Measurements from ENCODE around the gene PDCD5. TPM values are rescaled to one million over a fixed set of nuclear protein-coding genes. Genes with fewer than 3 reads are reported as not detected.

Gene PDCD5
- total RNA-seq, 2 donors from 2014 or later: 96.6 to 100 TPM

- H3K27ac Mint-ChIP-seq: no peak overlapping the region
- peaks cover 0 to 9% of the 10 kb centered on the region in 2 donors for H3K36me3 Mint-ChIP-seq (ENCODE audit: insufficient read depth in 2 of 2)
- H3K4me3 Mint-ChIP-seq: no peak overlapping the region
- no peaks in the 10 kb centered on the region for H3K9me3 Mint-ChIP-seq
- ATAC-seq (replicated peaks in 1 of 2) (no peak), DNase-seq (no peak)
- no peaks in the 10 kb centered on the region for H3K27me3 Mint-ChIP-seq (ENCODE audit: low read depth)
- H3K4me1 Mint-ChIP-seq (ENCODE audit: low read depth): no peaks in the 10 kb centered on the region
These were observed 43.4 kb downstream of the PDCD5 start for GRCh38 chr19:32624410-32624809.

- Mint-ChIP-seq H3K36me3 (ENCODE audit: insufficient read depth in 2 of 2) (peaks cover 0 to 7% of the 10 kb centered on the region in 2 donors), H3K9me3 (no peaks in the 10 kb centered on the region)
These were observed 46.0 kb downstream of the PDCD5 start for GRCh38 chr19:32626969-32627368.

GRCh38 chr19:32627714-32628270 lies 46.8 kb downstream of the PDCD5 start:
- Mint-ChIP-seq H3K9me3 (no peaks in the 10 kb centered on the region), H3K4me1 (ENCODE audit: low read depth) (no peaks in the 10 kb centered on the region), H3K27ac (no peak overlapping the region), H3K36me3 (ENCODE audit: insufficient read depth in 2 of 2) (peaks cover 0 to 5% of the 10 kb centered on the region in 2 donors), H3K27me3 (ENCODE audit: low read depth) (no peaks in the 10 kb centered on the region), H3K4me3 (no peak overlapping the region)
- DNase-seq (no peak), ATAC-seq (replicated peaks in 1 of 2) (no peak)

More at GRCh38 chr19:32626969-32627368, 46.0 kb downstream of the PDCD5 start:
- Mint-ChIP-seq H3K4me1 (ENCODE audit: low read depth) (no peaks in the 10 kb centered on the region), H3K4me3 (no peak overlapping the region), H3K27me3 (ENCODE audit: low read depth) (no peaks in the 10 kb centered on the region), H3K27ac (no peak overlapping the region)
- DNase-seq: no peak
- ATAC-seq (replicated peaks in 1 of 2): no peak

- Mint-ChIP-seq H3K36me3 (ENCODE audit: insufficient read depth in 2 of 2) (no peaks in the 10 kb centered on the region), H3K4me3 (no peak overlapping the region), H3K4me1 (ENCODE audit: low read depth) (no peaks in the 10 kb centered on the region), H3K9me3 (no peaks in the 10 kb centered on the region), H3K27me3 (ENCODE audit: low read depth) (no peaks in the 10 kb centered on the region), H3K27ac (no peak overlapping the region)
- ATAC-seq (replicated peaks in 1 of 2): no peak
- no peak for DNase-seq
These were observed 49.3 kb downstream of the PDCD5 start for GRCh38 chr19:32630338-32630737.

- Mint-ChIP-seq H3K27ac (no peak overlapping the region), H3K4me3 (no peak overlapping the region), H3K4me1 (ENCODE audit: low read depth) (no peaks in the 10 kb centered on the region), H3K36me3 (ENCODE audit: insufficient read depth in 2 of 2) (no peaks in the 10 kb centered on the region), H3K9me3 (no peaks in the 10 kb centered on the region), H3K27me3 (ENCODE audit: low read depth) (no peaks in the 10 kb centered on the region)
- DNase-seq (no peak), ATAC-seq (replicated peaks in 1 of 2) (no peak)
These were observed 50.4 kb downstream of the PDCD5 start for GRCh38 chr19:32631381-32631780.

Other genes with a start within 250 kb of the PDCD5 start
- gene ZNF507, start 235.6 kb upstream of the PDCD5 start, total RNA-seq: 10 to 100 TPM; 22.3 to 26.2 TPM
- gene DPY19L3, start 175.4 kb upstream of the PDCD5 start, total RNA-seq: 10 to 100 TPM; 17.3 to 21.0 TPM
- 10 to 100 TPM; 34.5 to 43.3 TPM for gene ANKRD27, start 94.0 kb downstream of the PDCD5 start, total RNA-seq
- gene RGS9BP, start 94.7 kb downstream of the PDCD5 start, total RNA-seq: under 1 TPM; 0.14 to 0.31 TPM
- gene NUDT19, start 110.6 kb downstream of the PDCD5 start, total RNA-seq: 10 to 100 TPM; 26.1 to 28.0 TPM
- 1 to 10 TPM in 1 of 2 donors, under 1 TPM in 1; 0.91 to 2.0 TPM for gene TDRD12, start 138.6 kb downstream of the PDCD5 start, total RNA-seq

All from activated T-cell treated with anti-CD3 and anti-CD28 coated beads, Interleukin-2, amount 50 U/mL, for 72 hours (primary cell).